Measurements from ENCODE around the gene PRDX5. TPM values are rescaled to one million over a fixed set of nuclear protein-coding genes. Genes with fewer than 3 reads are reported as not detected.

The PRDX5 gene
- total RNA-seq, 1 experiment from 2014 or later = 267 TPM

GRCh38 chr11:64333556-64333955 lies 15.6 kb downstream of the PRDX5 start:
- Histone ChIP-seq H3K36me3 (ENCODE audit: control insufficient read depth in 1 of 2, insufficient read depth in 2 of 2, low read length in 2 of 2) (no peaks in the 10 kb centered on the region), H3K4me2 (ENCODE audit: low read length) (no peak overlapping the region), H3K27me3 (ENCODE audit: insufficient read depth, low read length) (no peaks in the 10 kb centered on the region), H4K20me1 (ENCODE audit: insufficient read depth) (no peaks in the 10 kb centered on the region), H3K4me3 (replicated peaks in 1 of 2; ENCODE audit: low read depth in 1 of 2, low read length in 2 of 2) (no peak overlapping the region), H3K27ac (ENCODE audit: low read depth, low read length) (no peak overlapping the region), H3K9ac (ENCODE audit: low read length) (no peak overlapping the region), H3K9me2 (ENCODE audit: insufficient read depth) (no peaks in the 10 kb centered on the region), H2AFZ (ENCODE audit: low read depth, low read length, poor library complexity, severe bottlenecking) (no peak overlapping the region), H3K4me1 (ENCODE audit: control insufficient read depth in 1 of 2, insufficient read depth in 2 of 2, low read length in 2 of 2) (peaks cover 29 to 53% of the 10 kb centered on the region in 2 experiments), H3K79me2 (ENCODE audit: insufficient read depth, low read length) (no peaks in the 10 kb centered on the region), H3K9me3 (ENCODE audit: control insufficient read depth in 1 of 2, insufficient read depth in 1 of 2, low read depth in 1 of 2, low read length in 2 of 2) (no peaks in the 10 kb centered on the region)
- no TSS peak for BruUV-seq (replicated peaks)
- DNase-seq (ENCODE audit: low read depth, low spot score) (no peak), ATAC-seq (no peak)
- RAD21 ChIA-PET (ENCODE audit: low non-redundant PET in 1 of 2, low total read pairs in 2 of 2, uncharacterized antibody in 2 of 2, unreplicated experiment in 2 of 2) = interaction anchor here in 1 of 2 experiments (1.1 kb wide), 1 partner anchor 16 kb away, joined by 3 read pairs; the partner anchor contains the start of gene PRDX5
- POLR2A ChIA-PET = interaction anchor here (2.6 to 5.9 kb wide), 2 partner anchors 9 to 16 kb away, joined by 8 to 77 read pairs; partner anchors contain the start of genes PRDX5 and TRMT112
- TF ChIP-seq EGR1 (IDR thresholded peaks at IDR 0.05; ENCODE audit: low read depth) = no peak
- TF ChIP-seq REST (IDR thresholded peaks at IDR 0.05; ENCODE audit: low read depth) = no peak
- no peak for TF ChIP-seq TCF7L2 (IDR thresholded peaks at IDR 0.05; ENCODE audit: borderline replicate concordance, extremely low read depth, insufficient read depth, insufficient read length)
- TF ChIP-seq SP1 (IDR thresholded peaks at IDR 0.05; ENCODE audit: low read depth) = no peak
- no peak for TF ChIP-seq ZFX (IDR thresholded peaks at IDR 0.05)
- no peak for TF ChIP-seq RAD21 (IDR thresholded peaks at IDR 0.05; ENCODE audit: low read depth)
- TF ChIP-seq ZBTB33 (IDR thresholded peaks at IDR 0.05; ENCODE audit: extremely low read depth, insufficient replicate concordance, low read length) = no peak
- TF ChIP-seq POLR2AphosphoS5 (IDR thresholded peaks at IDR 0.05; ENCODE audit: low read depth, low read length) = no peak
- intact Hi-C loops (cut with micrococcal nuclease) = no loop called here
- CTCF ChIA-PET = interaction anchor here (0.8 to 3.9 kb wide), 5 partner anchors 9 to 29 kb away, joined by 5 to 46 read pairs (median 16); partner anchors contain the start of genes ESRRA, PRDX5 and TRMT112

All from HCT116 (cell line).